A549 (cell line): ENCODE data around the gene SSTR3. TPM values are rescaled to one million over a fixed set of nuclear protein-coding genes. Genes with fewer than 3 reads are reported as not detected.

Source experiments
- ATAC-seq, 2 experiments: fragments of 200-7000 bp in 1 of 2; fragments of >200 bp in 1 of 2; cut with Nextera tagmentation in 1 of 2; cut with Tn5 transposase in 1 of 2; 3 replicates each; pipeline versions ENCODE4 v1.8.0 to v1.9.1; 2018 to 2020; ENCODE audit warnings: mild to moderate bottlenecking in 1 of 2, moderate library complexity in 1 of 2
- CTCF ChIA-PET: fragments of 300-600 bp; sonication (Branson Sonifier 250); formaldehyde crosslinking; extraction: SDS; loops from one replicate; lab custom pipeline; 2021; ENCODE audit warnings: antibody characterized with exemption, inconsistent platforms; lab: Yijun Ruan, JAX
- POLR2A ChIA-PET: fragments of 350-600 bp; formaldehyde crosslinking; extraction: SDS; loops from one replicate; lab custom pipeline; 2021; ENCODE audit warnings: antibody characterized with exemption, inconsistent platforms; lab: Yijun Ruan, JAX
- DNase-seq, 2 experiments: peaks; one replicate each; pipeline versions ENCODE4 v3.0.0 to v3.0.0-alpha.2; 2011 to 2016; ENCODE audit warnings: low read depth in 1 of 2, low spot score in 1 of 2
- FAIRE-seq: peaks from 2 replicates; lab custom pipeline; 2011; peaks lifted over from hg19 to GRCh38; lab: Jason Lieb, UNC
- H3K27ac ChIP-seq, 2 experiments: fragments of >200 bp; sonication (Bioruptor Twin); formaldehyde crosslinking; 3 replicates each; pipeline ENCODE4 v1.5.1; 2016 to 2017
- H3K4me1 ChIP-seq: fragments of >200 bp; sonication (Bioruptor Twin); formaldehyde crosslinking; 3 replicates; pipeline ENCODE4 v1.6.1; 2016
- H3K4me2 ChIP-seq: fragments of >200 bp; sonication (Bioruptor Twin); formaldehyde crosslinking; 3 replicates; pipeline ENCODE4 v1.6.1; 2016
- H3K4me3 ChIP-seq: fragments of >200 bp; sonication (Bioruptor Twin); formaldehyde crosslinking; 3 replicates; pipeline ENCODE4 v1.5.1; 2016
- H3K9me3 ChIP-seq: fragments of >200 bp; sonication (Bioruptor Twin); formaldehyde crosslinking; 3 replicates; pipeline ENCODE4 v1.6.1; 2016
- CBX2 ChIP-seq: fragments of 200-600 bp; sonication (generic); IDR thresholded peaks from 2 replicates; pipeline ENCODE4 v1.6.1; 2016; ENCODE audit warnings: low read depth, mild to moderate bottlenecking, borderline replicate concordance
- CBX8 ChIP-seq: fragments of 200-600 bp; sonication (generic); IDR thresholded peaks from 2 replicates; pipeline ENCODE4 v1.6.1; 2016
- EHF ChIP-seq: fragments of 250-450 bp; sonication (Bioruptor Pico); IDR thresholded peaks from 2 replicates; pipeline ENCODE4 v1.5.0; 2020; ENCODE audit warnings: mild to moderate bottlenecking
- FOSL2 ChIP-seq, 2 experiments: fragments of 450-650 bp in 1 of 2; fragments of >200 bp in 1 of 2; sonication (Bioruptor Twin) in 1 of 2; formaldehyde crosslinking; IDR thresholded peaks; 2 replicates each; pipeline versions ENCODE4 v1.5.0 to v1.6.1; 2016 to 2020; ENCODE audit warnings: mild to moderate bottlenecking in 1 of 2, moderate library complexity in 1 of 2
- HDAC2 ChIP-seq: fragments of 200-600 bp; sonication (generic); IDR thresholded peaks from 2 replicates; pipeline ENCODE4 v1.6.1; 2016
- HOXB5 ChIP-seq: fragments of 250-450 bp; sonication (Bioruptor Pico); IDR thresholded peaks from 2 replicates; pipeline ENCODE4 v1.5.0; 2020; ENCODE audit warnings: mild to moderate bottlenecking, moderate library complexity
- JUN ChIP-seq, 2 experiments: fragments of >200 bp; sonication (Bioruptor Twin); formaldehyde crosslinking; IDR thresholded peaks; 2 replicates in 1 of 2; 3 replicates in 1 of 2; pipeline ENCODE4 v1.6.1; 2016 to 2017
- JUNB ChIP-seq: fragments of >200 bp; sonication (Bioruptor Twin); formaldehyde crosslinking; IDR thresholded peaks from 2 replicates; pipeline ENCODE4 v1.6.1; 2016
- KDM1A ChIP-seq: fragments of 200-600 bp; sonication (generic); IDR thresholded peaks from 2 replicates; pipeline ENCODE4 v1.6.1; 2016; ENCODE audit warnings: low read depth, mild to moderate bottlenecking
- MYC ChIP-seq: IDR thresholded peaks from 2 replicates; pipeline ENCODE4 v1.6.1; 2012; ENCODE audit warnings: mild to moderate bottlenecking, inconsistent platforms, low read length, improper control_type of control experiment, borderline replicate concordance
- NFE2L2 ChIP-seq: fragments of 150-350 bp; conservative IDR thresholded peaks from 2 replicates; pipeline ENCODE4 v1.6.1; 2014; ENCODE audit warnings: low read length
- NPAS2 ChIP-seq: fragments of 250-450 bp; sonication (Bioruptor Pico); IDR thresholded peaks from 2 replicates; pipeline ENCODE4 v1.8.0; 2022; ENCODE audit warnings: mild to moderate bottlenecking, moderate library complexity, borderline replicate concordance
- POLR2A ChIP-seq: IDR thresholded peaks from 2 replicates; pipeline ENCODE4 v1.6.1; 2012; ENCODE audit warnings: mild to moderate bottlenecking, low read length
- POLR2AphosphoS2 ChIP-seq: conservative IDR thresholded peaks from 2 replicates; pipeline ENCODE4 v1.6.1; 2012; ENCODE audit warnings: low read length, improper control_type of control experiment, inconsistent platforms
- RCOR1 ChIP-seq: fragments of 150-350 bp; IDR thresholded peaks from 2 replicates; pipeline ENCODE4 v1.6.1; 2014; ENCODE audit warnings: antibody characterized with exemption, low read length, low read depth
- SMC3 ChIP-seq: fragments of >200 bp; sonication (Bioruptor Twin); formaldehyde crosslinking; IDR thresholded peaks from 3 replicates; pipeline ENCODE4 v1.6.1; 2018; ENCODE audit warnings: inconsistent platforms
- ZNF302 ChIP-seq: fragments of 250-450 bp; sonication (Bioruptor Pico); IDR thresholded peaks from 2 replicates; pipeline ENCODE4 v1.9.0; 2021; ENCODE audit warnings: inconsistent platforms, mild to moderate bottlenecking, moderate library complexity
- WGBS: methylation state at CpG from one replicate; pipeline ENCODE4 v1.1.6; 2017; ENCODE audit errors: missing lambda C conversion rate; 5-methylcytosine and 5-hydroxymethylcytosine counted together
- polyA plus RNA-seq, 4 experiments: library from polyadenylated mRNA; depleted of rRNA in 3 of 4; stranded (reverse); fragments of >200 nt; fragmentation: RNase III in 1 of 4; extraction: RNeasy Plus Mini Kit Qiagen cat#74134 plus additional on column Dnase treatment in 1 of 4; gene quantifications; 2 replicates in 3 of 4; 3 replicates in 1 of 4; pipeline ENCODE4 v1.2.3, GENCODE V29; 2011 to 2017
- TF ChIP-seq, protein P1 (sequence below): fragments of >200 bp; sonication (Bioruptor Twin); formaldehyde crosslinking; IDR thresholded peaks from 3 replicates; pipeline ENCODE4 v1.5.1; 2016
- TF ChIP-seq, protein P2 (sequence below): IDR thresholded peaks from 2 replicates; pipeline ENCODE4 v1.6.1; 2012; ENCODE audit warnings: low read depth, borderline replicate concordance
- TF ChIP-seq, protein P3 (sequence below): fragments of >200 bp; sonication (Bioruptor Twin); formaldehyde crosslinking; IDR thresholded peaks from 3 replicates; pipeline ENCODE4 v1.6.1; 2016

The SSTR3 gene
- polyA plus RNA-seq, 2 of the 4 experiments (the other 2 are of a cell fraction): not detected

DNA sequence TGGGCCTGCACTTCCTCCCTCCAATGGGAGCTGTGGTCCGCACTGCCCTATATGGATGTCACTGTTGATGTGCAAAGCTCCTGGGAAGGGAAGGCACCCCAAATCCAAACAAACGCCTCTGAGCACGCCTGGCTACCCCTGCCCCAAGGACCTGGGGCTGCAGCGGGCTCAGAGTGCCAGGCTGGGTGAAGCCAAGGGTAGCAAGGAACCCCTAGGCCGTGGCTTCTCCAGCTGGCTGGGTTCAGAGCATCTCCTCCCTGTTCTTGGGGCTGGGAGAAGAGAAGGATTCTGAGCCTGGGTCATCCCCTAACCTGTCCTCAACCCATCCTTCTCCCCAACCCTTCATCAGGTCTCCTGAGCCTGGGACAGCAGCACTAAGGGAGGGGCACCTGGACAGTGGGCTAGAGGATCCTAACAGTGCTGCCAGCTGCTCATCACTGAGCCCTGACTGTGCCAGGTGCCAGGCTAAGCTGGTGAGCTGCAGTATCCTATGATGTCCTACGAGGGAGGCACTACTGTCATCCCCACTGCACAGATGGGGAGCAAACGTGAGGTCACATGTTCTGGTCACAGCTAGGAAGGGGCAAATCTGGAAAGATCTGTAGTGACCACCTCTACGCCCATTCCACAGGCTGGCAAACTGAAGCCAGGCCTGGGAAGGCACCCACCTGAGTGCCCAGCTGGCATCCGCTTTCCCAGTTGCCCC lies 3.0 kb downstream of the SSTR3 start:
- Histone ChIP-seq H3K27ac (no peak overlapping the region), H3K9me3 (no peaks in the 10 kb centered on the region), H3K4me2 (no peak overlapping the region), H3K4me3 (no peak overlapping the region), H3K4me1 (no peaks in the 10 kb centered on the region)
- DNase-seq: no peak
- ChIA-PET POLR2A (interaction anchor here (0.6 kb wide), 1 partner anchor 9 kb away, joined by 7 read pairs; no protein-coding TSS in a partner anchor), CTCF (interaction anchor here (2.8 to 4.6 kb wide), 2 partner anchors 11 to 51 kb away, joined by 13 to 28 read pairs; no protein-coding TSS in a partner anchor)
- no CpG with 5 or more reads among the region's 9 CpGs for WGBS
- ATAC-seq: no peak
- no peak for FAIRE-seq
- TF ChIP-seq, protein P1, sequence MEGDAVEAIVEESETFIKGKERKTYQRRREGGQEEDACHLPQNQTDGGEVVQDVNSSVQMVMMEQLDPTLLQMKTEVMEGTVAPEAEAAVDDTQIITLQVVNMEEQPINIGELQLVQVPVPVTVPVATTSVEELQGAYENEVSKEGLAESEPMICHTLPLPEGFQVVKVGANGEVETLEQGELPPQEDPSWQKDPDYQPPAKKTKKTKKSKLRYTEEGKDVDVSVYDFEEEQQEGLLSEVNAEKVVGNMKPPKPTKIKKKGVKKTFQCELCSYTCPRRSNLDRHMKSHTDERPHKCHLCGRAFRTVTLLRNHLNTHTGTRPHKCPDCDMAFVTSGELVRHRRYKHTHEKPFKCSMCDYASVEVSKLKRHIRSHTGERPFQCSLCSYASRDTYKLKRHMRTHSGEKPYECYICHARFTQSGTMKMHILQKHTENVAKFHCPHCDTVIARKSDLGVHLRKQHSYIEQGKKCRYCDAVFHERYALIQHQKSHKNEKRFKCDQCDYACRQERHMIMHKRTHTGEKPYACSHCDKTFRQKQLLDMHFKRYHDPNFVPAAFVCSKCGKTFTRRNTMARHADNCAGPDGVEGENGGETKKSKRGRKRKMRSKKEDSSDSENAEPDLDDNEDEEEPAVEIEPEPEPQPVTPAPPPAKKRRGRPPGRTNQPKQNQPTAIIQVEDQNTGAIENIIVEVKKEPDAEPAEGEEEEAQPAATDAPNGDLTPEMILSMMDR: no peak
- TF ChIP-seq, protein P2, sequence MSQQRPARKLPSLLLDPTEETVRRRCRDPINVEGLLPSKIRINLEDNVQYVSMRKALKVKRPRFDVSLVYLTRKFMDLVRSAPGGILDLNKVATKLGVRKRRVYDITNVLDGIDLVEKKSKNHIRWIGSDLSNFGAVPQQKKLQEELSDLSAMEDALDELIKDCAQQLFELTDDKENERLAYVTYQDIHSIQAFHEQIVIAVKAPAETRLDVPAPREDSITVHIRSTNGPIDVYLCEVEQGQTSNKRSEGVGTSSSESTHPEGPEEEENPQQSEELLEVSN: no peak
- TF ChIP-seq POLR2AphosphoS2 (no peak), ZNF302 (CRISPR knock-in tag) (no peak), JUNB (no peak), NPAS2 (CRISPR knock-in tag) (no peak), MYC (no peak), JUN (IDR thresholded peaks at IDR 0.05) (no peak), CBX2 (no peak), HOXB5 (CRISPR knock-in tag) (no peak), EHF (no peak), RCOR1 (no peak), CBX8 (no peak), SMC3 (no peak)
- TF ChIP-seq, protein P3, sequence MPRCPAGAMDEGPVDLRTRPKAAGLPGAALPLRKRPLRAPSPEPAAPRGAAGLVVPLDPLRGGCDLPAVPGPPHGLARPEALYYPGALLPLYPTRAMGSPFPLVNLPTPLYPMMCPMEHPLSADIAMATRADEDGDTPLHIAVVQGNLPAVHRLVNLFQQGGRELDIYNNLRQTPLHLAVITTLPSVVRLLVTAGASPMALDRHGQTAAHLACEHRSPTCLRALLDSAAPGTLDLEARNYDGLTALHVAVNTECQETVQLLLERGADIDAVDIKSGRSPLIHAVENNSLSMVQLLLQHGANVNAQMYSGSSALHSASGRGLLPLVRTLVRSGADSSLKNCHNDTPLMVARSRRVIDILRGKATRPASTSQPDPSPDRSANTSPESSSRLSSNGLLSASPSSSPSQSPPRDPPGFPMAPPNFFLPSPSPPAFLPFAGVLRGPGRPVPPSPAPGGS: no peak

DNA sequence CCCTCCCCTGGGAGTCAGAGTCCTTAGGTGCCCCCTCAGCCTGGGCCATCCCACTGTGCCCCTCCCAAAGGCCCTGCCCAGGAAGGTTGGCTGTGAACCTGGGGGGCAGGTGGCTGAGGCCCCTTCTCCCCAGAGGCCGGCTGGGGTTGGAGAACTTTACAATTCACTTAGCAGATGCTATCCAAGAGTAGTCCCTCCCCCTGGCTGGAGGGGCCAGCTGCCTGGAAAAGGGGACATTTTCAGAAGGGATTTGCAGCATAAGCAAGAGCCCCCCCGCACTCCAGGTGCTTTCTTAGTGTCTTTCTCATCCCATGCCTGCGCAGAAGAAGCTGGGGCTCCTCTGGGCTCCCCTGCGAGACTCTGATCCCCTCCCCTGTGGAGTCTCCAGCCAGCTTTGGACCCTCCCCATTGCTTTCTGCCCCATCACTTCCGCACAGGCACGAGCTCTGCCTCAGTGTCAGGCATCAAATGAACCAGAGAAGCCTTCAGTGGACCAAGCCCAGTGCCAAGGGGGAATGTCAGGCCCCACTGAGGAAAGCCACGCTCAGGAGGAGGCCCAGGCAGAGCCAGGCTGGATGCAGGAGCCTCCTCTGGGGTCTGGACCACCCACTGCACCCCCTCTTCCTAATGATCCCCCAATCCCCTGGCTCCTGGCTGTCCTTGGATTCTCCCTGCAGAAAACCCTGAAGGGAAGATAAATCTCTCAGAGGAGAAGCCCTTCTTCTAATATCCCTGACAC lies 3.7 kb downstream of the SSTR3 start:
- 71% methylated on average over 5 of the region's 7 CpGs for WGBS
- TF ChIP-seq FOSL2 (IDR thresholded peaks at IDR 0.05): no peak
- no peak for TF ChIP-seq FOSL2 (CRISPR knock-in tag; IDR thresholded peaks at IDR 0.05)
- TF ChIP-seq HDAC2: no peak
- no peak for TF ChIP-seq NFE2L2
- no peak for TF ChIP-seq KDM1A
- no peak for TF ChIP-seq POLR2A
- no peak overlapping the region for H3K4me3 ChIP-seq
- ATAC-seq: no peak
- no peaks in the 10 kb centered on the region for H3K9me3 ChIP-seq
- ChIA-PET POLR2A (interaction anchor here (0.6 kb wide), 1 partner anchor 9 kb away, joined by 7 read pairs; no protein-coding TSS in a partner anchor), CTCF (interaction anchor here (0.6 to 4.6 kb wide), 3 partner anchors 10 to 416 kb away, joined by 3 to 28 read pairs (median 13); no protein-coding TSS in a partner anchor)
- no peaks in the 10 kb centered on the region for H3K4me1 ChIP-seq
- no peak overlapping the region for H3K4me2 ChIP-seq
- no peak for DNase-seq
- FAIRE-seq: no peak
- no peak overlapping the region for H3K27ac ChIP-seq
